NT2/D1 (cell line): ENCODE measurements around the gene NOTCH3.

Experiments used
- DNase-seq: peaks from one replicate; pipeline ENCODE4 v3.0.0-alpha.2; 2011; ENCODE audit warnings: low read depth, low spot score
- H3K27me3 ChIP-seq: 2 replicates; pipeline ENCODE4 v1.6.0; 2011; ENCODE audit warnings: mild to moderate bottlenecking; ENCODE audit not compliant: insufficient read length, insufficient read depth
- H3K36me3 ChIP-seq: 2 replicates; pipeline ENCODE4 v1.6.1; 2011; ENCODE audit warnings: mild to moderate bottlenecking, low read length, mixed read lengths; ENCODE audit not compliant: insufficient read depth, insufficient read length
- H3K4me1 ChIP-seq: 2 replicates; pipeline ENCODE4 v1.5.1; 2011; ENCODE audit not compliant: insufficient read depth, insufficient read length
- H3K4me3 ChIP-seq: 2 replicates; pipeline ENCODE4 v1.5.1; 2011; ENCODE audit warnings: low read depth; ENCODE audit not compliant: insufficient read length
- H3K9ac ChIP-seq: 2 replicates; pipeline ENCODE4 v1.6.0; 2011; ENCODE audit warnings: low read depth; ENCODE audit not compliant: insufficient read length
- H3K9me3 ChIP-seq: 2 replicates; pipeline ENCODE4 v1.5.1; 2011; ENCODE audit warnings: mild to moderate bottlenecking, low read length; ENCODE audit not compliant: insufficient read depth
- SUZ12 ChIP-seq: IDR thresholded peaks from 2 replicates; pipeline ENCODE4 v1.6.1; 2011; ENCODE audit not compliant: insufficient read length, insufficient read depth; ENCODE audit errors: extremely low read depth
- YY1 ChIP-seq: IDR thresholded peaks from 2 replicates; pipeline ENCODE4 v1.6.1; 2011; ENCODE audit not compliant: insufficient read length, insufficient read depth
- ZNF274 ChIP-seq: IDR thresholded peaks from 2 replicates; pipeline ENCODE4 v1.6.1; 2011; ENCODE audit warnings: mild to moderate bottlenecking, low read depth, low read length

NOTCH3 gene

GRCh38 chr19:15110418-15110815 lies 90.4 kb downstream of the NOTCH3 start:
- no peak for DNase-seq
- H3K27me3 ChIP-seq, result no peaks in the 10 kb centered on the region
- peaks cover 72% of the 10 kb centered on the region for H3K36me3 ChIP-seq
- H3K9me3 ChIP-seq, result no peaks in the 10 kb centered on the region
- H3K9ac ChIP-seq, result no peak overlapping the region
- no peak overlapping the region for H3K4me3 ChIP-seq
- no peak for TF ChIP-seq YY1
- TF ChIP-seq ZNF274, result no peak
- no peak for TF ChIP-seq SUZ12
- H3K4me1 ChIP-seq, result peaks cover 8% of the 10 kb centered on the region

DNA sequence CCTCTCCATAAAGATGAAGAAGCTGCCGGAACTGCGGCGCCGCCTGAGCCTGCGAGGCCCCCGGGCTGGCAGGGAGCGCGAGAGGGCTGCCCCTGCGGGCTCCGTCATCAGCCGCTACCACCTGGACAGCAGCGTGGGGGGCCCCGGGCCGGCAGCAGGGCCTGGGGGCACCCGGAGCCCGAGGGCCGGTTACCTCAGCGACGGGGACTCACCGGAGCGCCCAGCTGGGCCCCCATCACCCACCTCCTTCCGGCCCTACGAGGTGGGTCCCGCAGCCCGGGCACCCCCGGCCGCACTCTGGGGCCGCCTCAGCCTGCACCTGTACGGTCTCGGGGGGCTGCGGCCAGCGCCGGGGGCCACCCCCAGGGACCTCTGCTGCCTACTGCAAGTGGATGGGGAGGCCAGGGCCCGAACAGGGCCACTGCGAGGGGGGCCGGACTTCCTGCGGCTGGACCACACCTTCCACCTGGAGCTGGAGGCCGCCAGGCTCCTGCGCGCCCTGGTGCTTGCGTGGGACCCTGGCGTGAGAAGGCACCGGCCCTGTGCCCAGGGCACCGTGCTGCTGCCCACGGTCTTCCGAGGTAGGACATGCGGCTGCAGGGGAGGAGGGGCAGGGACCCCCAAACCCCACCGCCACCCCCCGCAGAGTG lies 90.9 kb downstream of the NOTCH3 start:
- TF ChIP-seq SUZ12 (no peak), YY1 (no peak), ZNF274 (no peak)
- H3K4me1 ChIP-seq, result peaks cover 8% of the 10 kb centered on the region
- H3K9me3 ChIP-seq, result no peaks in the 10 kb centered on the region
- no peak overlapping the region for H3K9ac ChIP-seq
- no peak for DNase-seq
- H3K27me3 ChIP-seq, result no peaks in the 10 kb centered on the region
- peaks cover 66% of the 10 kb centered on the region for H3K36me3 ChIP-seq
- H3K4me3 ChIP-seq, result no peak overlapping the region
